Measurements from ENCODE around the gene RALGAPA1.
"Not testable (repeated sequence)": the region's sequence is repeated elsewhere in the genome, so short reads cannot be mapped to it uniquely, and the experiment has no call there.

DNA sequence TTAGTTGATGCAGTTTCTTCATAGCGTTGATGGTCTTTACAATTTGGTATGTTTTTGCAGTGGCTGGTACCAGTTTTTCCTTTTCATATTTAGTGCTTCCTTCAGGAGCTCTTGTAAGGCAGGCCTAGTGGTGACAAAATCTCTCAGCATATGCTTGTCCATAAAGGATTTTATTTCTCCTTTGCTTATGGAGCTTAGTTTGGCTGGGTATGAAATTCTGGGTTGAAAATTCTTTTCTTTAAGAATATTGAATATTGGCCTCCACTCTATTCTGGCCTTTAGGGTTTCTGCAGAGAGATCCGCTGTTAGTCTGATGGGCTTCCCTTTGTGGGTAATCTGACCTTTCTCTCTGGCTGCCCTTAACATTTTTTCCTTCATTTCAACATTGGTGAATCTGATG, 33.1 kb upstream of the RALGAPA1 start:
- TF ChIP-seq, protein P1, sequence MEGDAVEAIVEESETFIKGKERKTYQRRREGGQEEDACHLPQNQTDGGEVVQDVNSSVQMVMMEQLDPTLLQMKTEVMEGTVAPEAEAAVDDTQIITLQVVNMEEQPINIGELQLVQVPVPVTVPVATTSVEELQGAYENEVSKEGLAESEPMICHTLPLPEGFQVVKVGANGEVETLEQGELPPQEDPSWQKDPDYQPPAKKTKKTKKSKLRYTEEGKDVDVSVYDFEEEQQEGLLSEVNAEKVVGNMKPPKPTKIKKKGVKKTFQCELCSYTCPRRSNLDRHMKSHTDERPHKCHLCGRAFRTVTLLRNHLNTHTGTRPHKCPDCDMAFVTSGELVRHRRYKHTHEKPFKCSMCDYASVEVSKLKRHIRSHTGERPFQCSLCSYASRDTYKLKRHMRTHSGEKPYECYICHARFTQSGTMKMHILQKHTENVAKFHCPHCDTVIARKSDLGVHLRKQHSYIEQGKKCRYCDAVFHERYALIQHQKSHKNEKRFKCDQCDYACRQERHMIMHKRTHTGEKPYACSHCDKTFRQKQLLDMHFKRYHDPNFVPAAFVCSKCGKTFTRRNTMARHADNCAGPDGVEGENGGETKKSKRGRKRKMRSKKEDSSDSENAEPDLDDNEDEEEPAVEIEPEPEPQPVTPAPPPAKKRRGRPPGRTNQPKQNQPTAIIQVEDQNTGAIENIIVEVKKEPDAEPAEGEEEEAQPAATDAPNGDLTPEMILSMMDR (IDR thresholded peaks at IDR 0.05) = not testable (repeated sequence)
- not testable (repeated sequence) for TF ChIP-seq POLR2A (IDR thresholded peaks at IDR 0.05)

Measured in prostate gland (tissue), 2 donors.